NCI-H1417 (cell line): ENCODE measurements around the gene PROK2.

ENCODE experiments used
- DNase-seq, 3 experiments: peaks; one replicate each; lab custom pipeline; 2025; lab: John Stamatoyannopoulos, UW

The PROK2 gene

DNA sequence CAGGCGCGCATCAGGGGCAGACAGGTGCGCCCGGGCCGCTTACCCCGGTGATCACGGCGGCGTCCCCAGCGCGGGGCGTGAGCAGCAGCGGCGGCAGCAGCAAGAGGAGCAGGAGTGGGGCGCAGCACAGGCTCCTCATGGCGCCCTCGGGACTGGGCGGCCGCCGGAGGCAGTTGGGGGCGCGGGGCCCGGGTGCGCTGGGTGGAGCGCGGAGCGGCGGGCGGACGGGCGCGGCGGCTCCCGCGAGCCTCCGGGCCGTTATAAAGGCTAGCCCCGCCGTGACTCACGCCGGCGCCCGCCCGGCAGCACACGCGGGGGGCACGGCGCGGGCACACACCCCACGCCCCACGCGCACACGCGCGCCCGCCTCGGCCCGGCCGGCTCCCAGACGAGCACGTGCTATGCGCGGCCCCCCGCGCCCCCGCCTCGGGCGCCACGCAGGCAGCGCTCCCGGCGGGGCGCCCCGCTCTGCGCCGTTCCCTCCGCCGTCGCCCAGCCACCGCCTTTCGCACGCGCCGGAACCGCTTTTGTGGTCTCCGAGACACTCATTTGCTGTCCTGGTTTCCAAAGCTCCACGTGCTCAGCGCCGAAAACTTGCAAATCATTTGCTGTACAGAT lies at the start of gene PROK2:
TSS of gene PROK2 (minus strand) at position 235 of the 618 bp plus-strand sequence. CDS start at position 139, 96 bp downstream.
- DNase-seq, result peak; percentile 1 to 59 (median 57)

DNA sequence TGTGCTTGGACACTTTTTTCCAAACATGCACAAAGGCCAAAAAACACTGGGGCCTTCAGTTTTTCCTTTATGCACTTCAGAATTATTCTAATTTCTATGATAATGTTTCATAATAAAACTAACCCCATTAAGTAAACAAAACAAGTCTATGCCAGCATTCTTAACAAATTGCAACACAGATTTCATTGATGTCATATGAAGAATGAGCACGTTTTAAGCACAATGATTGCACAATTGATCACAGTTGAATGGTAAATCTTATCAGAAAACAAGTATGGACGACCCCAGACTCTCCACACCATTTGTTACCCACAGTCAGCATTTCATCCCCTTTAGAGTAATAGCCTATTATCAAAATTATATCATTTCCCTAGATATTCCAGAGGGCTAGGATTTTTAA lies 46.7 kb upstream of the PROK2 start:
- no peak for DNase-seq

DNA sequence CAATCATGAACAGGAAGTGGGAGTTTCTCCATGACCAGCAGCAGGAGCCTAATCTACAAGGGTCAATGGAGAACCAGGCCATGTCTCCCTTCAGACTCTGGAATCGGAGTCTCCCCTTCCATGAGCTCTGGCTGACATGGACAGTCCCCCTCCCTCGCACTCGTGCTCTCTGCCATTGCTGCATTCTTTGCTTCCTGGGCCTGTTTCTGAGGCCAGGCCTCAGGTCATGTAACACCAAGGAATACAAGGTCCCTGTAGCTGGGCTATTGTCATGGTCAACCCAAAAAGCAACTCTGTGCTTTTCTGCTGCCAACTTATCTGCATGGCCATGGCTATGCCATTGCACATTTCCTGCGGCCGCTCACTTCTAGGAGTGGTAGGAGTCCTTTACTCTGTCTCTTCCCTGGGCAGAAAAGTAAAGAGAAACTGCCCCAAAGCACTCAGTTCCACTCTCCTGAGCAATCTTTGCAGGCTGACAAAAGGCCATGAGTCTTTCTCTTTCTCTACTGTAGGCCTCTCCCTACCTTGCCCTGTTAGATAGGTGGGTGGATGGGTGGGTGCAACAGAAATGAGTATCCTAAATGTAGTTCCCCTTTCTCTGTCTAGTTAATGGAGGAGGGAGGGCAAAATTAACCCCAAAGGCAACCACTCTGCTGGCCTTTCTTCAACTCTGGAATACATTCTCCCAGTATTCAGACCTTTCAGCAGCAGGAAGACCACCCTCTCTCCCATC lies 40.8 kb upstream of the PROK2 start:
- DNase-seq, result no peak

DNA sequence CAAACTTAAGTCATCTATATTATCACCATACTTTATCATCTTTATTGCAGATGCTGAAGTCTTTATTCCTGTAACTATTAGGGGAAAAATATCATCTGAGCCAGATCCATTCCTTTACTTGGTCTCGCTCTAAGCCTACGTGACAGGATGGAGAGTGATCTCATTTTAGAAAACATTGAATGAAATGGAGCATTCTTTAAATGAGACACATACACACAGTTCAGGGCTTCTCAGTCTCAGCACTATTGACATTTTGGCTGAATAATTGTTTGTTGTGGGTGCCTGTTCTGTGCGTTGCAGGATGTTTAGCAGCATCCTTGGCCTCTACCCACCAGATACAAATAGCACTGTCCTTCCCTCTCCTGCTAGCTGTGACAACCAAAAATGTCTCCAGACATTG lies 36.2 kb upstream of the PROK2 start:
- no peak for DNase-seq

DNA sequence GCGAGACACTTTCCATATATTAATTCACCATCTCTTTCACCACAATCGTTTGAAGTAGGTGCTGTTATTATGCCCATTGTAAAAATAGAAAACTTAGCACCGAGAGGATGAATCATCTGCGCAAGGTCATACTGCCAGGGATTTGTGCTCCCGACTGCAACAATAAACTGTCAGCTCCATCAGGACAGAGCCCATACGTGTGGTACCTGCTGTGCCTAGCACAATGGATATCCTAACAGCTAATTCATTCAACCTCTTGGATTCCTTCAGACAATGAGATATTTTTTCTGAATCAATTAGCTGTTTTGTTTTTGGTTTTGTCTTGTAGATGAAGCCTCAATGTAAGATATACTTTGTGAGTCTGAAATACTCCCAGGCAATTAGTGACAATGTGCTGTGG lies 32.3 kb upstream of the PROK2 start:
- no peak for DNase-seq

DNA sequence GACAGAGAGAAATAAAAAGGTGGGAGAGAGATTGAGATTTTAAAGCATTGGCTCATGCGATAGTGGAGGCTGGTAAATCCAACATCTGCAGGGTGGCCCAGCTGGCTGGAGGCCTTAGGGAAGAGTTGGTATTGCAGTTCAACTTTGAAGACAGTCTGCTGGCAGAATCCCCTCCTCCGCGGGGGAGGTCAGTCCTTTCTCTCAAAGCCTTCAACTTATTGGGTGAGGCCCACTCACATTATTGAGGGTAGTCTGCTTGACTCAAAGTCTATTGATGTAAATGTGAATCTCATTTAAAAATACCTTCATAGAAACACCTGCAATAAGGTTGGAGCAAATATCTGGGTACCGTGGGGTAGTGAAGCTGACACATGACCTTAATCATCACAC lies 31.8 kb upstream of the PROK2 start:
- no peak for DNase-seq

GRCh38 chr3:71815340-71816067 lies 30.6 kb upstream of the PROK2 start:
- no peak for DNase-seq

GRCh38 chr3:71813704-71814103 lies 28.8 kb upstream of the PROK2 start:
- DNase-seq, result no peak

DNA sequence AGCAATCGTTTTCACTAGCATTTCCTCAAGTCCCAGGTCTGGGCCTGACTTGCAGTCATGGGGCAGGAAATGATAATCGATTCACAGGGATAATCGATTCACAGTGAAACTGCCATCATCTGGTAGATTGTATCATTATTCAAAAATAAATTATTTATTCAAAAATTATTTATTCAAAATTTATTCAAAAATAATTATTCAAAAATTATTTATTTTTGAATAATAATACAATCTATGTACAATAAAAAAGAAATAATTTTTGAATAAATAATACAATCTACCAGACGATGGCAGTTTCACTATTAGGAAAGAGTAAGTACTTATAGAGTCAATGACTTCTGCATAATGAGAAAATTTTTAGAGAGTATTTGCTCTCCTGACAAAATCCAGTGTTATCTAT lies 28.1 kb upstream of the PROK2 start:
- DNase-seq, result no peak

GRCh38 chr3:71810056-71810455 lies 25.1 kb upstream of the PROK2 start:
- DNase-seq, result no peak

DNA sequence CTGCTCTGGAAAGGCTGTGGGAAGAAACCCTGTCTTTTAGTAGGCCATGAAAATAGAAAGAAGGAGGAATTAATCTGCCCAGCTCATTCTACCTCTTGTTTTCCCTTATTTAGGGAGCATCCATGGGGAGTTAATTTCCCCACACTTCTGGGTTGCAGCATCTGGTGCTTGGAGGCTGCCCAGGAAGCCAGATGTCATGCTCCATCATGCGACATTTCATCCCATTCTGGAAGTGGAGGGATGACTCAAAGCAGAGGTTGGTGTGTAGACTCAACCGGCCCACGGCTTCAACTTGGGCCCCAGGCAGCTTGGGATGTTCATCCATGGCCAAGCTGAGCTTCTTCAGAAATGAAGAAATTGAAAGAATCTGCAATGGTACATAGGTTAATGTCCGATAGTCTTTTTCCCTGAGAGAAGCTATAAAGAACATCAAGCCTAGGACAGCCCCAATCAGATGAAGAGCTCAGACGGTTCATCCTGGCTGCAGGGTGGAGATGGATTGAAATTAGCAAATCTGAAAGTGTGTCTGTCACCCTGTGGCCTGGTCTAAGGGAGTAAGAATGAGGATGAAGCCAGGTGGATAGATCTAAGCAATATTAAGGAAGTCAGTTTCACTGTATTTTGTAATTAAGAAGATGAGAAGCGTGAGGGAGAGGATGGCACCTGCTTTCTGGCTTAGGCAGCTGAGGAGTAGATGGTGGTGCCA lies 24.5 kb upstream of the PROK2 start:
- DNase-seq, result no peak

GRCh38 chr3:71806736-71807135 lies 21.8 kb upstream of the PROK2 start:
- DNase-seq, result no peak

DNA sequence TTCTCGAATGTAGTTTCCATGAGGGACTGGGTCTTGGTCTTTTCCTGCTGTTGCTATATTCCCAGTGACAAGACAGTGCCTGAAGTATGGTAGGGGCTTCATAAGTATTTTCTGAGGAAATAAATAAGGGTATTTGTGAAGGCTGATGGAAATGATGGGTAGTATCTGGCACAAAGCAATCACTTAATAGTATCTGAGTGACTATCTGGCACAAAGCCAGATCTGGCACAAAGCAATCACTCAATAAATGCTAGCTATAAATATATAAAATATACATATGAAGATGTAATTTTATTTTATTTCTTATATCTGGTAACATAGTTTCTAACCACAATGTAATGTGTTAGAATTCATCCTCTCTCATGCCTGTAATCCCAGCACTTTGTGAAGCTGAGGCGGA lies 20.7 kb upstream of the PROK2 start:
- no peak for DNase-seq

DNA sequence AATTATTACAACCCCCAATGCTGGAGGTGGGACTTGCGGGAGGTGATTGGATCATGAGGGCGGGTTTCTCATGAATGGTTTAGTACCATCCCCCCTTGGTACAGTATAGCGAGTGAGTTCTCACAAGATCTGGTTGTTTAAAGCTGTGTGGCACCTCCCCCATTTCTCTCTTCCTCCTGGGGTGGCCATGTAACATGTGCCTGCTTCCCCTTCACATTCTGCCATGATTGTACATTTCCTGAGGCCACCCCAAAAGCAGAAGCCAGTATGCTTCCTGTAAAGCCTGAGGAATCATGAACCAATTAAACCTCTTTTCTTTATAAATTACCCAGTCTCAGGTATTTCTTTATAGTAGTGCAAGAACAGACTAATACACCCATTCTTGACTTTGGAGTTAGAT lies 20.3 kb upstream of the PROK2 start:
- DNase-seq, result no peak

DNA sequence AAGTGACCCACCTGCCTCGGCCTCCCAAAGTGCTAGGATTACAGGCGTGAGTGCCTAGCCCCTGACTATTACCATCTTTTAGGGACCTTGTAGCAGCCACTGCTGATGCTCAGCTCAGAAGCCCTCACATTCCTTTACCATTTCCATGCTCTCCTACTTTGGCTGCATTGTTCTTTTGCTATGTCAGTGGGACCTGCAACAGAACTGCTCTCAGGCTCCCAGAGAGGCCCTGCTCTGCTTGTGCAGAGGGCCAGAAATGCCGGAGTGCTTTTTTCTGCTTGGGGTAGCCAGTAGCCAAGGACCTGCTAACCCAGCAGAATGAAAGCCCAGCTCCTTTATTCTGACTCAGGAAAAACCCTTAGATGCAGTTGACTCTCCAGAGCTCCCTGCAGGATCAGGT lies 18.3 kb upstream of the PROK2 start:
- no peak for DNase-seq

DNA sequence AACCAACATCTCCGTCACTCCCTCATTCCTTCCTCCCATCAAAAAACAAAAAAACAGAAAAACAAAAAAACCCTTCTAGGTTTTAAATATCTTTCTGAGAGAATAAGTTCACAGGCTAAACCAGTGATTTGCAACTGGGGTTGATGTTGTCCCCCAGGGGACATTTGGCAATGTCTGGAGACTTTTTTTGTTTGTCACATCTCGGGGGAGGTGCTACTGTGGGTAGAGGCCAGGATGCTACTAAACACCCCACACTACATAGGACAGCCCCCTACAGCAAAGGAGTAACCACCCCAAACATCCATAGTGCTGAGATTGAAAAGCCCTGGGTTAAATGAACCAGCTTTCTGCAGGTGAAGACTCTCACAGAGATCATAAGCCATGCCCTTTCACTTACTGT lies 17.0 kb upstream of the PROK2 start:
- DNase-seq, result no peak

DNA sequence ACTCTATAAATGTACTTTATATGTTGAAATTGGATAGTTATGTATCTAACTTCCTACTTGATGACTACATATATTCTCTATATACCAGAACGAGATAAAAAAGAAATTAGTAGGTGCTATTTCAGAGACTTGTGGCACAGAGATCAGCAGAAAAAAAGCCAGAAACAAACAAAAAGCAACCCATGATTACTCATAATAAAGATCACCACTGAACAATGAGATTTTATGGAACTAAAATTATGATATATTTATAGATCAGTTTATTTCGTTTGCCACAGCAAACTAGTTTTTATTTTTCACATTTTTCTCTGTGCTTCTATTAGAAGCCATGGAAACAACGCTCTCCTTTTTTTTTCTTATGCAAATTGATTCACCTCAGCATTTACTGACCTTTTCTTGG lies 15.1 kb upstream of the PROK2 start:
- no peak for DNase-seq

GRCh38 chr3:71797455-71797854 lies 12.5 kb upstream of the PROK2 start:
- no peak for DNase-seq

DNA sequence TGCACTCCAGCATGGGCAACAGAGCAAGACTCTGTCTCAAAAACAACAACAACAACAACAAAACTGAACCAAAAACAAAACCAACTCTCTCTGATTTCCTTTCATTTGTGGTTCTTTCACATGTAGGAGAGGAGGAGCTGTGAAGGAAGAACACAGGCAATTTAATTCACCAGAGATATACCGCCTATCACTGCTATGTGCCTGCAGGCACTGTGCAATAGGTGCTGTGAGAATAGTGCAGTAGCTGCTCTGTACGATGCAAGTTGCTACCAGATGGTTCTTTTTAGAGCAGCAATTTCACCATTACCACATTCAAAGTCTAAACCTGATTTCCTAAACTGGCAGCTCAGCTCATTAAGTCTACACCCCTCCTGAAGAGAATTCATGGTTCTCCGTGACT lies 11.3 kb upstream of the PROK2 start:
- no peak for DNase-seq

- DNase-seq, result no peak
Observed at GRCh38 chr3:71791634-71792033, 6.7 kb upstream of the PROK2 start.

DNA sequence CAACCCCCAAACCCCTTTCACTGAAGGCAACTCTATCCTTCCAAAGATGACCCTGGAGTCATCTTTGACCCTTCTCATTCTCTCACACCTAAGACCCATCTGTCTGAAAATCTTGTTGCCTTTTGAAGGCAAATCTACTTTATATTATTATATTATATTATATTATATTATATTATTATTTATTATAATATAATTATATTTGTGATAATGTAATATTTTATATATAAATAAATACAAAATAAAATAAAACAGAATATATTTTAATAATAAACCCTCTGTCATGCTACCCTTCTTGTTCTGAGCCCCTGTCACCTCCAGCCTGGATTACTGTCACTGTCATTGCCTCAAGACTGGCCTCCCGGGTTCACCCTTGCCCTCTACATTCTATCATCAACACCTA lies 5.0 kb upstream of the PROK2 start:
- no peak for DNase-seq

DNA sequence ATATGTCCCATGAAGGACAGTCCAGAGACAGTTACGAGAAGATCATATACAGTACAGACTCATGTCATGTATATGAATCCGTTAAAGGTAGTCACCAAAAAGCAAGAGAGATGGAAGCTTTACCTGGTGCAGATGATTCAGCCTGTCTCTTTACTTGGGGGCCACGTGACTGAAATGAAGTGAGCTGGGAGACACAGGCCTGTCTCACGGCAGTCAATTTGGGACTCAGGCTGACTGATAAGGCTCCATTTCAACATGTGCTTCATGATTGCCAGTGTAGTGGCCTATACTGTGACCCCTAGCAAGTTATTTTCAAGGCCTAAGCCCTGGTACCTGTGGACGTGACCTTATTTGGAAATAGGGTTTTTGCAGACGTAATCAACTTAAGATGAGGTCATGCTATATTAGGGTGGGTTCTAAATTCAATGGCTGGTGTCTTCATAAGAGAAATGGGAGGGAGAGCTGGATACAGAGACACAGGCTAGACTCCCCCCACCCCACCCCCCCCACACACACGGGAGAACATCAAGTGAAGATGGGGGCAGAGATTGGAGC lies 3.0 kb upstream of the PROK2 start:
- DNase-seq, result no peak
